ENCODE data around the gene SUN1. TPM values are rescaled to one million over a fixed set of nuclear protein-coding genes. Genes with fewer than 3 reads are reported as not detected.

Gene SUN1
- polyA plus RNA-seq, 3 donors, result 44.2 to 154 (median 51.5) TPM

- Mint-ChIP-seq H3K9me3 (no peaks in the 10 kb centered on the region), H3K27ac (peak overlapping the region in 4 of 7 donors; percentile 46 to 80 (median 72)), H3K36me3 (peaks cover 15 to 37% of the 10 kb centered on the region in 2 donors), H3K4me1 (peaks cover 38% of the 10 kb centered on the region), H3K27me3 (ENCODE audit: low read depth in 3 of 3) (no peaks in the 10 kb centered on the region), H3K4me3 (no peak overlapping the region)
- Histone ChIP-seq H3K9me3 (replicated peaks in 1 of 2; ENCODE audit: control insufficient read depth in 1 of 2, insufficient read depth in 1 of 2, low read length in 2 of 2) (no peaks in the 10 kb centered on the region), H3K79me2 (ENCODE audit: insufficient read depth, low read length) (peaks cover 28% of the 10 kb centered on the region), H3K27ac (ENCODE audit: low read depth in 1 of 2, low read length in 2 of 2) (peak overlapping the region; percentile 53 to 59), H3K4me2 (replicated peaks; ENCODE audit: extremely low read depth, low read length, poor library complexity, severe bottlenecking) (no peak overlapping the region), H2AFZ (ENCODE audit: insufficient read depth, low read depth, low read length, poor library complexity, severe bottlenecking) (no peak overlapping the region), H3K4me1 (ENCODE audit: control insufficient read depth in 1 of 2, insufficient read depth in 2 of 2, low read length in 2 of 2) (peaks cover 48 to 54% of the 10 kb centered on the region in 2 donors), H3K36me3 (replicated peaks in 1 of 2; ENCODE audit: control insufficient read depth in 1 of 2, insufficient read depth in 2 of 2, low read length in 2 of 2) (peaks cover 22 to 28% of the 10 kb centered on the region in 2 donors), H3K4me3 (replicated peaks in 1 of 3; ENCODE audit: low read depth in 2 of 3, low read length in 3 of 3) (no peak overlapping the region), H4K20me1 (ENCODE audit: insufficient read depth, low read length) (peaks cover 67% of the 10 kb centered on the region), H3K9ac (ENCODE audit: insufficient read depth, low read length, poor library complexity, severe bottlenecking) (no peak overlapping the region), H3K27me3 (ENCODE audit: control insufficient read depth in 2 of 2, insufficient read depth in 2 of 2, low read length in 2 of 2) (no peaks in the 10 kb centered on the region)
- no peak for TF ChIP-seq CTCF (IDR thresholded peaks at IDR 0.05)
- intact Hi-C loops (cut with micrococcal nuclease), result loop anchor here (10.0 kb wide), 1 partner anchor 158 kb away; no protein-coding TSS in a partner anchor
- WGBS (ENCODE audit: insufficient coverage), result 89% methylated on average over 9 of the region's 10 CpGs
- DNase-seq, result no peak
Measured at GRCh38 chr7:906776-907157, 74.5 kb downstream of the SUN1 start.

GRCh38 chr7:907158-907980 is 75.1 kb downstream of the SUN1 start:
- Histone ChIP-seq H3K27me3 (ENCODE audit: control insufficient read depth in 2 of 2, insufficient read depth in 2 of 2, low read length in 2 of 2) (no peaks in the 10 kb centered on the region), H3K9ac (ENCODE audit: insufficient read depth, low read length, poor library complexity, severe bottlenecking) (no peak overlapping the region), H3K4me2 (replicated peaks; ENCODE audit: extremely low read depth, low read length, poor library complexity, severe bottlenecking) (peak overlapping the region; percentile 4), H3K79me2 (ENCODE audit: insufficient read depth, low read length) (peaks cover 32% of the 10 kb centered on the region), H3K27ac (ENCODE audit: low read depth in 1 of 2, low read length in 2 of 2) (peak overlapping the region; percentile 53 to 59), H4K20me1 (ENCODE audit: insufficient read depth, low read length) (peaks cover 61% of the 10 kb centered on the region), H3K9me3 (replicated peaks in 1 of 2; ENCODE audit: control insufficient read depth in 1 of 2, insufficient read depth in 1 of 2, low read length in 2 of 2) (no peaks in the 10 kb centered on the region), H3K4me1 (ENCODE audit: control insufficient read depth in 1 of 2, insufficient read depth in 2 of 2, low read length in 2 of 2) (peaks cover 52 to 56% of the 10 kb centered on the region in 2 donors), H3K36me3 (replicated peaks in 1 of 2; ENCODE audit: control insufficient read depth in 1 of 2, insufficient read depth in 2 of 2, low read length in 2 of 2) (peaks cover 22 to 28% of the 10 kb centered on the region in 2 donors), H3K4me3 (replicated peaks in 1 of 3; ENCODE audit: low read depth in 2 of 3, low read length in 3 of 3) (no peak overlapping the region), H2AFZ (ENCODE audit: insufficient read depth, low read depth, low read length, poor library complexity, severe bottlenecking) (no peak overlapping the region)
- peaks cover 37% of the 10 kb centered on the region for H3K4me1 Mint-ChIP-seq
- peaks cover 14 to 34% of the 10 kb centered on the region in 2 donors for H3K36me3 Mint-ChIP-seq
- intact Hi-C loops (cut with micrococcal nuclease), result loop anchor here (10.0 kb wide), 1 partner anchor 157 kb away; no protein-coding TSS in a partner anchor
- H3K4me3 Mint-ChIP-seq, result no peak overlapping the region
- H3K27me3 Mint-ChIP-seq (ENCODE audit: low read depth in 3 of 3), result no peaks in the 10 kb centered on the region
- H3K9me3 Mint-ChIP-seq, result no peaks in the 10 kb centered on the region
- TF ChIP-seq CTCF (IDR thresholded peaks at IDR 0.05), result no peak
- peak in 2 of 3 donors; percentile 72 to 81 for DNase-seq
- H3K27ac Mint-ChIP-seq, result peak overlapping the region in 4 of 7 donors; percentile 46 to 80 (median 72)
- WGBS (ENCODE audit: insufficient coverage), result 63% methylated on average over 47 of the region's 49 CpGs
